NOMO-1 treated with dmso at 0.1 percent for 144 hours (cell line): ENCODE measurements around the gene EFCAB10.

Source experiments
- DNase-seq: peaks from one replicate; lab custom pipeline; 2025; ENCODE audit not compliant: unreplicated experiment; lab: John Stamatoyannopoulos, UW

Gene EFCAB10, protein sequence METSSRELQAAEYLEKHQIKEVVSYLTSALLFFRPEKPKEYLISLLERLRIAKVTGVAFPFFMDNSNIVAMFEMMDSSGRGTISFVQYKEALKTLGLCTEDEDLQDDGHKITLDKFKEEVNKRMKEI

DNA sequence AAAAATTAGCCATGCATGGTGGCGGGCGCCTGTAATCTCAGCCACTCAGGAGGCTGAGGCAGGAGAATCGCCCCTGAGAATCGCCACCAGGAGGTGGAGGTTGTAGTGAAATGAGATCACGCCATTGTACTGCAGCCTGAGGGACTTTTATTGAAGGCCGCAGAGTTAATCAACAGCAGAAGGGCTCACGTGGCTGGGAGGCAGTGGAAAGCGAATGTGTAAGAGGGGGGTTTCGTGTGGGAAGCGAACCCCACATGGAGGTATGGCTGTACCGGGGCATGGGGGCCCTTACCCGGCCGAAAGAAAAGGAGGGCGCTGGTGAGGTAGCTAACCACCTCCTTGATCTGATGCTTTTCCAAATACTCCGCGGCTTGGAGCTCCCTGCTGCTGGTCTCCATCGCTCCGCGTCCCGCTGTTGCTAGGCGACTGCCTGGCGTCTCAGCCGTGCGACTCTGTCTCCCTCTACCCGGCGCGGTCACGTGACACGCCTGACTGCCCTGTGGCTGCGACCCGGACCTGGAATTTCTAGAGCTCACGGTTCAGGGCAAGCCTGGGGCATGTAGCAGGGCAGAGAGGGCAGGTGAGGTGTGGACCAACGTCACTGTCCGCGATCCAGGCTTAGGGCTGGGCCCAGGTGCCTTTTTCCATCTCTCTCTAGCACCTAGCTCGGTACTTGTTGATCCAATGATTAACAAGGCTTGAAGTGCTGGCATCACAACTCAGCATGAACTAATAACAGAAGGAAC lies at the start of gene EFCAB10:
EFCAB10 (minus strand) TSS at position 428 of the 746 bp plus-strand sequence; CDS start at position 398, 30 bp downstream.
- no peak for DNase-seq

DNA sequence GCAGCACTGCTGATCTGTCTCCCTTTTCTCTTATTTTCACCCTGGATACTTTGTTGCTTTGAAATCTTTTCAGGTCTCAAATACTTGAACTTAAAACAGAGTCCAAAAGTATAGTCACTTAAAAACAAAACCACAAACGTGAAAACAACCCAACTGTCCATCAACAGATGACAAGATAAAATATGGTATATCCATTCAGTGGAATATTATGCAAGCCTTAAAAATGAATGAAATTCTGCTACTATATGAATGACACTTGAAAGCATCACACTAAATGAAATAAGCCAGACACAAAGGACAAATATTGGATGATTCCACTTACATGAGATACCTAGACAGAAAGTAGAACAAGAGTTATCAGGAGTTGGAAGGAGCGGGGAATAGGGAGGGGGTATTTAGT lies 44.7 kb upstream of the EFCAB10 start:
- DNase-seq = no peak

DNA sequence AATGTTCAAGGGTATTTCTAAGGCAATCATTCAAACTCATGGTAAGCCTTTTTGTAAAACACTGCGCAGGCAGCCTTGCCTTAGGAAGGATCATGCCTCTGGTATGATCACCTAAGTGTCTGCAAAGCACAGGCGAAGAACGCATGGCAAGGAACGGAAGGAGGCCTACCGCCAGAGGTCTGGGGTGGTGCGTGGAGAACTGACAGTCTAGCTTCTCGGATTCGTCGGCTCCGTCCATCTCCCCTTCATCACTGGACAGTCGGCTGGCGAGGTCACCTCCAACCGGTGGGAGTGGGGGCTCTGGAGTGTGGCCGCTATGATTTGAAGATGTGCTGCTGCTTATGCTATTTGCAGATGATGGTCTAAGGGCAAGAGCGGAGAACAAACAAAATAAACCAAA lies 42.6 kb upstream of the EFCAB10 start:
- DNase-seq = no peak

DNA sequence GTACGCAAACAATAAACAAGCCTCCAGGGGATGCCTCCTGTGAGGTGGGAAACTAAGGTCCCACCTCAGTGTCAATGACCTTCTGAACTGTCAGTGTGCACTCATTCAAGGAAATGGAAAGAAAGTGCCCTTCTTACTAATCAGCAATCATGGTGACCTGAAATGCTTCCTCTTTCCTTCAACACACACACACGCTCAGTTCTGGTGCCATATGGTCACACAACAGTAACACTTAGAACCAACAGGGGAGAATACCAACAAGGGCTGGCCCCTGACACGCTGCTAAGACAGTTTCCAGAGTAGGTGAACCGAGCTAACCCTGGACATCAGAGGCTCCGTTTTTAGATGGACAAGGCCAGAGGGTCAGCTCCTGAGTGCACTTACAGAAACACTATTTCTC lies 42.1 kb upstream of the EFCAB10 start:
- DNase-seq = no peak

DNA sequence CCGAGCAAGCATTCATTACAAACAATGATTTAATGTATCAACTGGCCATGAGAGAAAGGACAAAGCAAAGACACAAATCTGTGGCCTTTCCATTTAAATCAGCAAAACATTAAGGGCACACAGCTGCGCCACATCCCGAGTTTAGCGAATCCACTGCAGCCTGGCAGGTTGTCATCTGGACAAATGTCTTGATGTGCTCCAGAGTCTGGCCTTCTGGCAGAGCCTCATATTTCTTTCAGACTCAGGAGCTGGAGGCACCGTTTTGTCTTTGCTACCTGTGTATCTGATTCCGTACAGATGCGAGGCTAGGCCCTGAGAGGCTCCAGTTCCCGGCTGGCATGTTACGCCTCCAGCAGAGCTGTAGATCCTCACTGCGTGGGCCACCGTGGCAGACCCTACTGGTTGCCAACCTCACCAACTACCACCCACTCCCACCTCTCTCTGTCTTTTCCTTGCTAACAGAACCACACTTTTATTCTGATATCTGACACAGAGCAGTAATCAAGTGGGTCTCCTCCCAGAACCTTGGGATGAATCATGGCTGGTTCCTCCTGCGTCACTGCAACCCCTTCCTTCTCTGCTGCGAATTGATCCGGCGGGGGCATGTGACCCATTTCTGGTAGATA lies 40.9 kb upstream of the EFCAB10 start:
- no peak for DNase-seq

DNA sequence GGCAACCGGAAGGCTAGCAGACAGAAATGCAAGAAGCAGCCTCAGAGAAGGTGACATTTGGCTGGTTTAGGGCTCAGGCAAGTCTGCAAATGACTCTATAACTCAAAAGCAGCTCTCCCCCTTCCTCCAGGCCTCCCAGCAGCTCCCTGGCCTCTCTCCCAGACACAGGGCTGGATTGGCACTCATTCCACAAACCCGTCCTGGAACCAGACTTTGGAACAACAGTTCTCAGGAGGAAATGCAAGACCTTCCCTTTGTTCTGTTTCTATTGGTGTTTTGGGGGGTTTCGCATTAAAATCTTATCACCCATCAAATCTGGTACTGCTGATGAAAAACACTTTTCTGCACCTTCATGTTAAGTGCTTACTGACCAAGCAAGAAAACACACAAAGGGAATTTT lies 40.3 kb upstream of the EFCAB10 start:
- DNase-seq = no peak

DNA sequence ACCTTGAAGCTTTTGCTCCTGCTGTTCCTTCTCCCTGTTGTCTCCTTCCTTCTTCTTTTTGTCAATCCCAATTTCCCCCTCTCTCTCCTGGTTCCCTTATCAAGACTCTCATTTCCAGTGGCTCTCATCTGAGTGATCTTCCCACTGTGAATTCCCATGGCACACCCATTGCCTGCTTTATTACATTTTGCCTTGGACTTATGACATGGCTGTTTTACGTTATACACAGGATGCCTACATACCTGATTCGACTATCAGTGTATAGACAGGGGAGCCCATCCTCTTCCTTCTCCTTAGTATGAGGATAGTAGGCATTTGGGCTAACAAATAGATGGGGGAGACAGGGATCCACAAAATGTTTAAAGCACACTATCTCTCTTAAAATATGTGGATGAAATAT lies 39.9 kb upstream of the EFCAB10 start:
- DNase-seq = no peak

DNA sequence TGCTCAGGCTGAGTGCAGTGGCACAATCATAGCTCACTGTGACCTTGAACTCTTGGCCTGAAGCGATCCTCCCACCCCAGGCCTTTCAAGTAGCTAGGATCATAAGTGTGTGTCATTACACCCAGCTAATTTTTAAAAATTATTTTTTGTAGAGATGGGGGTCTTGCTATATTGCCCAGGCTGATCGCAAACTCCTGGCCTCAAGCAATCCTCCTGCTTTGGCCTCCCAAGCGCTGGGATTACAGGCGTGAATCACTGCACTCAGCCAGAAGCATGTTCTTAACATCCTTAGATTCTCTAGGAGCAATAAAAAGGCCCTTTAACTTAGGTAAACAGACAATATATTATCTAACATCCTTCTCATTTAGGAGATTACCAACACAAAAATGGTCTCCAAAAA lies 38.3 kb upstream of the EFCAB10 start:
- DNase-seq = no peak

DNA sequence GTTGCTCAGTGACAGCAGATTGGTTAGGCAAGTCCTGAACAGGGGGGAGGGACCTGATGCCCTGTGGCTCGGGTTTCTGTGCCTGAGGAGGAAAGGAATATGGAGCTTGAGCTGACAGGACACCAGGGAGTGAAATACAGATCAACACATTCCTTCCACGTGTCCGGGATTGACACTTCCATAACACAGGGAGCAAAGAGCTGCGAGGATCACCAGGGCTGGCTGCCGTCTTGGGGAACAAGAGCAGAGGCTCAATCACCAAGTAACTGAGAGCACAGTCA lies 36.7 kb upstream of the EFCAB10 start:
- no peak for DNase-seq

DNA sequence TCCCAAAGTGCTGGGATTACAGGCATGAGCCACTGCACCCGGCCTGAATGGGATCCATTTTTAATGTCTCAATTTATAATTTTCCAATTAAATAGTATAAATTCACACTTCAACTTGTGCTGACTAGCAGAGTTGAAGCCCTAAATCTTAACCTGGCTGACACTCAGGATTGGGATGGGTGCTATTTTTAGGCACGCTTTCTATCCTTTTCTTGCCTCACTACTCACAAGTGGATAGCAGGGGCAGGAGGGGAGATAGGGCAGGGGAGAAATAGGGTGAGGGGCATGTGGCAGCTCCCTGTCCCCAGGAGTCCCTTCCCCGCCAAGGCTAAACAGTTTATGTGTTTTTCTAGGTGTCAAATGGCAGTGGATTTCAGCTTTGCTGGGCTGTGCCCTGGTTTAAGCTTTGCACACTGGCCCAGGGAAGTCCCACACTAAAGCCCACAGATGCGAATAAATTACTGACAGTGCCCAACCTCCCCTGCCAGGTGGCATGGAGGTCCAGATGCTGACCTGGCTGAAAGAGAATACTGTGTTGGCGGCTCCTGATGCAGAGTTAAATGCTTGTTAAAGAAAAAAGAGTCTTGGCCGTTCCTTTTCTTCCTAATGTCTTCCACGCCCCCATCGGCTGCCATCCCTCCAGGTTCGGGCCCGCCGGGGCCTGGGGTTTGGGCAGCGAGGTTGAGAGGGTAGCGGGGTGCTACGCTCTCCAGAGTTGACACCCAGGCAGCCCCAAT lies 36.2 kb upstream of the EFCAB10 start:
- DNase-seq = no peak

DNA sequence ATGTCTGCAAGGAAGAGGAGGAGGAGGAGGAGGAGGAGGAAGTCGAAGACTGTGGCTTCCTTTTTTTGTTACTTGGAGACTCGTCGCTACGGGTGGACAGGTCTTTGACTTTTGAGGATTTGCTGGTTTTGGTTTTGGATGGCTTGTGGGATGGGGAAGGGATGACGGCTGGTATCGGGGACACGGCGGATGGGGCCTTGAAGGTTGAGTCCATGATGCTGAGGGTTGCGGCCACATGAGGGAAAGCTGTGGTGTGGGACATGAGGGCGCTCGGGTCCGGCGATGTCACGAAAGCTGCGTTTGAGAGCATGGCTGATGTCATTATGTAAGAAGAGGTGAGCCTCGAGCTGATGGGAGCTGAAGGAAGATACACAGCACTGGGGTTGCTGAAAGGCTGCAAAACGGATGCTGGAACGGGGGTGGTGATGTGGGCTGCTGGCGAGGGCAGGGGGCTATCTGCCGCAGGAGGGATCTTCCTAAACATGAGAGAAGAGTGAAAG lies 33.1 kb upstream of the EFCAB10 start:
- DNase-seq = no peak

DNA sequence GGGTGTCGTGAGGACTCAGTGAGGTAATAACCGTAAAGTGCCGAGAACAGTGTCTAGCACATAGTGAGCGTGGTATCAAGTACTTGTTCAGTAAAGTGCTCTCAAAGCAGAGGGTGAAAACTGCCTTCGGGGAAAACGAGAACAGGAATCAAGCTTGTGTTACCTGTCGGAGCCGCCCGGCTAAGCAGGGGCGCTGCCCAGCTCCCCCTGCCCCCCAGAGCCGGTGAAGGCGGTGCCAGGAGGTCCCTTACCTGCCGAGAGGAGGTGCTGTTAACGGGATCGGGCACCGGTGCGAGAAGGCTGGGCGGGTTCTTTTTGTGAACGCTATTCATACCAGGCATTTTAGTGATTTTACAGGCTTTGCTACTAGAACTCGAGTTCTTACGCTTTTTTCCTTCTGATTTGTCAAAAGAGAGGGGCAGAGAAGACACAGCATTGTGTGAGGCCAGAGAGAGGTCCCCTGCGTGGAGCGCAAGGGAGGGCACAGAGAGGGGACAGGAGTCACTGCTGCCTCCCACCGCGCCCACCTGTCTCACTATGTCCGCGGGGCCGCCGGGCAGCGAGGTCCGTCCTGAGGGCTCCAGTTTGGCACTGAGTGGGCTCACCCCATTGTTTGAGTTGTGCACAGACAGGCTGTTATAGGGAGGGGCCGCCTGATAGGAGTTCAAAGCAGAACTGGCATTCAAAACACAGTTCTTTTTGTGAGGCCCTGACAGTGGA lies 32.5 kb upstream of the EFCAB10 start:
- no peak for DNase-seq

DNA sequence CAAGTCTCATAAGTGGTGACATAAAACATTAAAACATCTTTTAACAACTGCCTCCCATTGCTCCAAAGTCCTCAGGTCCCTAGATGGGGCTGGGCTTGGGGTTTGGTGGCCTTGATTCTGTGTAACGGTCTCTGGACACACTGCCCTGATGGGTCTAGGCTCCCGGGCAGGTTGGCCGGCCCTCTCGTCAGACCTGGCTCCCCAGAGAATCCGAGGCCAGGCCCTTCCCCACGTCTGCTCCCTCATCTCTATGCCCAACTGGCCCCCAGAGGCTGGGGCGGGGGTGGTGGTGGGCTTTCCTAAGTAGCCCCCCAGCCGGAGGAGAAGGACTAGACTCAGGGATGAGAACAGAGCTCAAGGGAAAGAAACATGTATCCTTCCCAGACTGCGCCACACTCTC lies 31.5 kb upstream of the EFCAB10 start:
- no peak for DNase-seq

DNA sequence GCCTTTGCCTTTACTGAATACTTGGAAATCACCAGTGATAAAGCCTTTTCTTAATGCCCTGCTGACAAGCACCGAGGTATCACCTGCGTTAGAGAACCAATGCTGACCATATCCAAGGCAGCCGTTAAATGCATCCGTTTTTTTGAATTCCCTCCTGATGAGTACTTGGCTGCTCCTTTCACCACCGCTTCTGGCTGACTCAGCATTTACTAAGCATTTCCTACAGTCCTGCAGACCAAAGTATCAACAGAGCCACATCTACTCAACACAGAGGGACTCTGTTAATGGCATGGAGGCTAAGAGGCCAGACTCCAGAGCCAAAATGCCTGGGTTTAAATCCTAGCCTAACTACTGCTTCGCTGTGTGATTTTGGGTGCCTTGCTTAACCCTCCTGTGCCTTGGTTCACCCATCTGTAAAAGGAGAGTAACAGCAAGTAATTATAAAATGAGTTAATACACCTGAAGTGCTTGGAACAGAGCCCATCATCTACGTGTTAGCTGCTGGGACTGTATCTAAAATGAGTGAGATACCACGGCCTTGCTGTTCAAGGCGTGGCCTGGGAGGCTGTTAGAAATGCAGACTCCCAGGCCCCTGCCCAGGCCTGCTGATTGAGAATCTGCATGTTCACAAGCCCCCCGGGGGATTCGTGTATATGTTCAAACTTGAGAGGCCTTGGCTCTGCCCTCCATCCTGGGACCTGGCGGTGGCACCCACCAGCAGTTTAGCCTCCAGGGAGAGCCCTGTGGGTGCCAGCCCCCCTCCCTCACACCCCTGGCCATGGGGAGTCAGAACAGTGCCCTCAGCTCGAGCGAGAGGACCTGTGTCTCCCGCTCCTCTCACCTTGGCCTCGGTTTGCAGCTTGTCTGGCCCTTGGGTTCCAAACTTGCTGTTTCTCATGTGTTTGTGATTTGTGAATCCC lies 30.8 kb upstream of the EFCAB10 start:
- no peak for DNase-seq

DNA sequence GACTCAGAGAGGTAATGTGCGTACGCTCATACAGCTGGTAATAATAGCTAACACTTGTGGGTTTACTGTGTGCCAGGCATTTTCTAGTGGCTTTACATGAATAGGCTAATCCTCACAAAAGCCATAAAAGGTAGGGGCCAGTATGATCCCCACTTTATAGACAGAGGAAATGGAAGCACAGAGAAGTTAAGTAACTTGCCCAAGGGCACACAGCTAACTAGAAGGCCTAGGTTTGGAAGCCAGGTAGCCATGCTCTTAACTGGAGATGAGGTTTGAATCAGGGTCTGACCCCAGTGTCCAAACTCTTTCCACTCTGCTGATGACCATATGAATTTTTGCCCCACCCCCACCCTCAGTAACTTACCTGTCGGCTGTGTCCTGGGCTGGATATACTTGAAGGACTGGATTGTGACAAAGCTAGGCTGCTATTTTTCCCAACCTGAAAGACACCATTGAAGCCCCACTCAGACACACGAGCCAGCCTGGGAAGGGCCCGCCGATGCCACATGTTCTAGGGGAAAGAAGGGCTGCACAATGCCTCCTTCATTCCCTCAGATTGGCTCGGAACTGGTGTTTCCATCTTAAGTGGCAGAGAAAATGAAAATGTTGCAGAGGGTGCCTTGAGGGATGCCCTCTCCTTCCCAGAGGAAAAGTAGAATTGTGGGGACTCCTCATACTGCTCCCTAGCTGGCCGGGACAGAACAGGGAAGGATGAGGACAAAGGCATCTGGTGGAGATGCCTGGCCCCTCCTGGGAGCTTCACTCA lies 29.1 kb upstream of the EFCAB10 start:
- DNase-seq = no peak

DNA sequence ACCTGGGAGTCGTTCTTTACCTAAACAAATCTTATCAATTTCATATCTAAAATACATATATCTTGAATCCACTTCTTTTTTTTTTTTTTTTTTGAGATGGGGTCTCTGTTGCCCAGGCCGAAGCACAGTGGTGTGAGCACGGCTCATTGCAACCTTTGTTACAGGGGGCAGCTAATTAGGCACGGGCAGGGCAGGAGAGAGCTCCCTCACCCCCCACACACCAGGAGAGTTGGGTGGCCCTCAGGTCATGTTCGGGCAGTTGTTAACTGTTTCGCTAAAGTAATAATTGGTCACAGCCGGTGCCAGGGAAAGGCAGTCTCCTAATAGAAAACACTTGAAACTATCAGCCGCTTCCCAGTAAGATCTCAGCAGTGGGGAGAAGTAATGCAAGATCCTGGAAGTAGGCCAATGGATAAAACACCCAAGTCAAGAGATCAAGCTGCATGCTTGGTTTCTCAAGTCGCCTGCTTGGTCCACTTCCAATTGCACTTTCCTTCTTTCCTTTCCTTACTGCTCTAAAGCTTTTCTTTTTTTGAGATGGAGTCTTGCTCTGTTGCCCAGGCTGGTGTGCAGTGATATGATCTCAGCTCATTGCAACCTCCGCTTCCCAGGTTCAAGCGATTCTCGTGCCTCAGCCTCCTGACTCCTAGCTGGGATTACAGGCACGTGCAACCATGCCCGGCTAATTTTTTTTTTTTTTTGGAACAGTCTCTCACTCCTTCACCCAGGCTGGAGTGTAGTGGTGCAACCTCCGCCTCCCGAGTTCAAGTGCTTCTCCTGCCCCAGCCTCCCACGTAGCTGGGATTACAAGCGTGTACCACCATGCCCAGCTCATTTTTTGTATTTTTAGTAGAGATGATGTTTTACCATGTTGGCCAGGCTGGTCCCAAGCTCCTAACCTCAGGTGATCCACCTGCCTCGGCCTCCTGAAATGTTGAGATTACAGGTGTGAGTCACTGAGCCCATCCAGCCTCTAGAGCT lies 21.3 kb upstream of the EFCAB10 start:
- no peak for DNase-seq

DNA sequence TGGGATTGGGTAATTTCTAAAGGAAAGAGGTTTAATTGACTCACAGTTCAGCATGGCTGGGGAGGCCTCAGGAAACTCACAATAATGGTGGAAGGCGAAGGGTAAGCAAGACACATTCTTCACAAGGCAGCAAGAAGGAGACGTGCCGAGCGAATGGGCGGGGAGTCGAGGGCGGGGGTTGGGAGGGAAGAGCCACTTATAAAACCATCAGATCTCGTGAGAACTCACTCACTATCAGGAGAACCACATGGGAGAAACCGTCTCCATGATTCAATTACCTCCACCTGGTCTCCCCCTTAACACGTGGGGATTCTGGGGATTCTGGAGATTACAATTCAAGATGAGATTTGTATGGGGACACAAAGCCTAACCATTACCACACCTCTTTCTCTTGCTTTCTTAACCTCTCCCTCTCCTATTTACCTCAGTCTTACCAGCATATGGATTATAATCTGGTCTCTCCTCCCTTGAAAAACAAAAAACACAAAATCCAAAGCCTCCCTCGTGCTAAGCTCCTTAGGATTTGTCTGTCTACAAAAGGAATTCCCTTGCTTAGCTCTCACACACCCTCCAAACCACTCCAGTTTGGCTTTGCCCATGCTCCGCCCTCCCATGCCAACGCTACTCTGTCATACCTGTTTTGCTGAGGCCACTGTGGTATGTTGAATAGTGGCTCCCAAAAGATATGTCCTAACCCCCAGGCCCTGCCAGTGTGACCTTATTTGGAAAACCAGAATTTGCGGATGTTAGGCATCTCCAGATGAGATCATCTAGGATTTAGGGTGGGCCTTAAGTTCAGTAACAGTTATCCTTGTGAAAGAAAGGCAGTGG lies 19.6 kb upstream of the EFCAB10 start:
- DNase-seq = no peak
